Gastroesophageal sphincter (tissue), 3 donors: ENCODE data around the gene RTF1.

Experiments
- POLR2A ChIP-seq, 2 donors: fragments of 450-650 bp; IDR thresholded peaks; one replicate each; pipeline ENCODE4 v1.6.1; 2017; ENCODE audit warnings: antibody characterized with exemption in 2 of 2, mild to moderate bottlenecking in 2 of 2, moderate library complexity in 1 of 2
- POLR2AphosphoS5 ChIP-seq: sonication (generic); formaldehyde crosslinking; IDR thresholded peaks from one replicate; pipeline ENCODE4 v1.6.1; 2017; ENCODE audit warnings: antibody characterized with exemption
- TF ChIP-seq, protein P1 (sequence below), 4 experiments: fragments of 200-600 bp in 2 of 4; fragments of 450-650 bp in 2 of 4; sonication (generic) in 1 of 4; IDR thresholded peaks; one replicate each; pipeline ENCODE4 v1.5.1; 2017 to 2019; ENCODE audit warnings: antibody characterized with exemption in 4 of 4, mild to moderate bottlenecking in 2 of 4, moderate library complexity in 2 of 4

DNA sequence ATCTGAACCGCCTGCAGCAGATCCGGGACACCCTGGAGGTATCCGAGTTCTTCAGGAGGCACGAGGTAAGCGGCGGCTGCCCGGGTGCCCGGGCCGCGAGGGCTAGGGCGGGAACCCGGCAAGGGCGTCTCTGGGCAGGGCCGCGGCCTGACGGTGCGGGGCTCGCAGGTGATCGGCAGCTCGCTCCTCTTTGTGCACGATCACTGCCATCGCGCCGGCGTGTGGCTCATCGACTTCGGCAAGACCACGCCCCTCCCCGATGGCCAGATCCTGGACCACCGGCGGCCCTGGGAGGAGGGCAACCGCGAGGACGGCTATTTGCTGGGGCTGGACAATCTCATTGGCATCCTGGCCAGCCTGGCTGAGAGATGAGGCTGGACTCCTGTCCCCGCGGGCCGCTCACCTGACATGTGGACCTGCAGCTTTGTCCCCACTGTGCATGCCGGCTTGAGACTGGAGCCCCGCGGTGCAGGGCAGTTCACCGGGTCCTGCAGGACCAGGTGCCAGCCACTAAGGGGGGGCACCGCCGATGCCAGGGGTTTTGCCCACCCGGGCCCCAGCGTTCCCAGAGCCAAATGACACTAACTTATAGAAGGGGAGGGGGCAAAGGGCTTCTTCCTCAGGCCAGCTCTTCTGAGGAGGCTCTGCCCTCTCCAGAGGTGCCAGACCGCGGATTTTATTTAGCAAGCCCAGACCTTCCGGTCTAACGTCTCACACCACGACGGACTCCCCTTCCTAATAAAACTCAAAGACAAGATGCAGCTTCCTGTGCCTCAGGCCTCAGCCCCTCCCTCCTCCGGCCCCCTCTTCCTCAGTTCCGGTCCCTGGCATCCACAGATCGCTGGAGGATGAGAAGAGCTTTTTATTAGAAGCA, 86.1 kb downstream of the RTF1 start:
- TF ChIP-seq, protein P1, sequence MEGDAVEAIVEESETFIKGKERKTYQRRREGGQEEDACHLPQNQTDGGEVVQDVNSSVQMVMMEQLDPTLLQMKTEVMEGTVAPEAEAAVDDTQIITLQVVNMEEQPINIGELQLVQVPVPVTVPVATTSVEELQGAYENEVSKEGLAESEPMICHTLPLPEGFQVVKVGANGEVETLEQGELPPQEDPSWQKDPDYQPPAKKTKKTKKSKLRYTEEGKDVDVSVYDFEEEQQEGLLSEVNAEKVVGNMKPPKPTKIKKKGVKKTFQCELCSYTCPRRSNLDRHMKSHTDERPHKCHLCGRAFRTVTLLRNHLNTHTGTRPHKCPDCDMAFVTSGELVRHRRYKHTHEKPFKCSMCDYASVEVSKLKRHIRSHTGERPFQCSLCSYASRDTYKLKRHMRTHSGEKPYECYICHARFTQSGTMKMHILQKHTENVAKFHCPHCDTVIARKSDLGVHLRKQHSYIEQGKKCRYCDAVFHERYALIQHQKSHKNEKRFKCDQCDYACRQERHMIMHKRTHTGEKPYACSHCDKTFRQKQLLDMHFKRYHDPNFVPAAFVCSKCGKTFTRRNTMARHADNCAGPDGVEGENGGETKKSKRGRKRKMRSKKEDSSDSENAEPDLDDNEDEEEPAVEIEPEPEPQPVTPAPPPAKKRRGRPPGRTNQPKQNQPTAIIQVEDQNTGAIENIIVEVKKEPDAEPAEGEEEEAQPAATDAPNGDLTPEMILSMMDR (IDR thresholded peaks at IDR 0.05) = no peak
- TF ChIP-seq POLR2AphosphoS5 (no peak), POLR2A (IDR thresholded peaks at IDR 0.05) (no peak)
